Thyroid gland (tissue), 4 donors: ENCODE data around the gene CYFIP2. TPM values are rescaled to one million over a fixed set of nuclear protein-coding genes. Genes with fewer than 3 reads are reported as not detected.

Experiments
- DNase-seq, 2 donors: peaks; one replicate each; pipeline ENCODE4 v3.0.0-alpha.2; 2019
- H3K27ac ChIP-seq, 3 donors: fragments of 200-600 bp; sonication (generic); 1 replicate in 2 of 3; 2 replicates in 1 of 3; pipeline ENCODE4 v1.5.1; 2016 to 2019; ENCODE audit warnings: mild to moderate bottlenecking in 1 of 3, moderate library complexity in 1 of 3
- H3K27me3 ChIP-seq: fragments of 200-600 bp; sonication (generic); one replicate; pipeline ENCODE4 v1.5.1; 2019
- H3K36me3 ChIP-seq, 2 donors: fragments of 200-600 bp; sonication (generic); one replicate each; pipeline ENCODE4 v1.5.1; 2016 to 2019
- H3K4me1 ChIP-seq, 2 donors: fragments of 200-600 bp; sonication (generic); one replicate each; pipeline ENCODE4 v1.5.1; 2017 to 2019
- H3K4me3 ChIP-seq, 3 donors: fragments of 200-600 bp; sonication (generic); replicated peaks in 1 of 3; 1 replicate in 2 of 3; 2 replicates in 1 of 3; pipeline ENCODE4 v1.5.1; 2016; ENCODE audit warnings: mild to moderate bottlenecking in 1 of 3
- H3K9me3 ChIP-seq: fragments of 200-600 bp; sonication (generic); one replicate; pipeline ENCODE4 v1.5.1; 2017
- CTCF ChIP-seq, 6 experiments: fragments of 200-600 bp in 3 of 6; fragments of 450-650 bp in 3 of 6; sonication (generic) in 3 of 6; IDR thresholded peaks; one replicate each; pipeline ENCODE4 v1.5.1; 2016 to 2019; ENCODE audit warnings: antibody characterized with exemption in 6 of 6, mild to moderate bottlenecking in 2 of 6, inconsistent platforms in 1 of 6, moderate library complexity in 1 of 6
- POLR2A ChIP-seq, 2 donors: fragments of 450-650 bp; IDR thresholded peaks; one replicate each; pipeline ENCODE4 v1.6.1; 2017; ENCODE audit warnings: antibody characterized with exemption in 2 of 2, mild to moderate bottlenecking in 2 of 2, moderate library complexity in 1 of 2
- WGBS, 2 donors: methylation state at CpG; one replicate each; pipeline ENCODE4 v1.1.5; 2017; 5-methylcytosine and 5-hydroxymethylcytosine counted together
- intact Hi-C: fragments of 100-400 bp; cut with DNase I; formaldehyde crosslinking; loops from one replicate; pipeline ENCODE4 v1.15.1; 2023
- total RNA-seq, 4 donors: library from RNA; depleted of rRNA; stranded (reverse); fragments of >200 nt; gene quantifications; one replicate each; pipeline ENCODE4 v1.2.3, GENCODE V29; 2016

CYFIP2 gene
- total RNA-seq, 4 donors from 2014 or later: 18.3 to 73.5 (median 34.6) TPM

DNA sequence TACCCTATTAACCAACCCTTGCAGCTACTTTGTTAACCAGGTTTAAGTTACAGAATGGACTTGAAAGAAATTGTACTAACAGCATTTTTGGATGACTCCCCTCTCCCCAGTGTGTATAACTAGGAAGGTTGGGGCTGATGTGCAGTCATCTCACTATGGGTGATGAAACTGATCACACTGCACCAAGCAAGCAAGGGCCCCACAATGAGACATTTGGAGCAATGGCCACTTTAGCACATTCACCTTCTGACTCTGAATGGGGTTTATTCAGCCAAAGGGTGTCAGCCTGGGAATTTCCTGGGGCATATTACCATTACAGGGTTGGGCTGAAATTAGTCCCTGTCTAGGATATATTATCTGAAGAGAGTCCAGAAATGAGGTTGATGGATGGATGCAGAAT, 18.7 kb upstream of the CYFIP2 start:
- Histone ChIP-seq H3K36me3 (no peaks in the 10 kb centered on the region), H3K4me1 (no peaks in the 10 kb centered on the region), H3K27me3 (no peaks in the 10 kb centered on the region), H3K9me3 (no peaks in the 10 kb centered on the region), H3K4me3 (no peak overlapping the region), H3K27ac (no peak overlapping the region)
- intact Hi-C loops: no loop called here
- no peak for DNase-seq
- no peak for TF ChIP-seq POLR2A (IDR thresholded peaks at IDR 0.05)
- no peak for TF ChIP-seq CTCF (IDR thresholded peaks at IDR 0.05)

DNA sequence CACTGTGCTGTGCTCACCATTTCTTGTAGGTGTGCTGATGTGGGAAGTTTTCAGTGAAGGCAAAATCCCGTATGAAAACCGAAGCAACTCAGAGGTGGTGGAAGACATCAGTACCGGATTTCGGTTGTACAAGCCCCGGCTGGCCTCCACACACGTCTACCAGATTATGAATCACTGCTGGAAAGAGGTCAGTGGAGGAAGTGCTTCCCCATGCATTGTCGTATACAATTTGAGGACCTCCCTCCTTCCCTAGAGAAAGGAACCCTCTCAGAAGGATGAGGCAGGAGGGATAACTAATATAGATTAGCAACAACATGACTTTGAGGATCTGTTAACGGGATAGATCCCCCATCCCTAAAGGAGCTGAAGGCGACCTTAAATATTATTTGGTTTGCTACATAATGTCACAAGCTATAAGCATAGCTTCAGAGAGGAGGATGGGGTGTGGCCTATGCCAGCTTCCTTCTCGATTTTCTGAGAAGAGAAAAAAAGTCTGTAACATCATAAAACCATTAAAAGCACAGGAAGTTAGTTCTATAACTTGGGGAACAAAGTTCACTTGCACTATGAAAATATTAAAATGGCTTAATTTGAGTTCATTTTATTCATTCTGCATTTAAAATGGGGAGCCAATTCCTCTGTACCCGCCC, 17.0 kb upstream of the CYFIP2 start:
- no peak overlapping the region for H3K4me3 ChIP-seq
- WGBS, 2 donors: 85 to 87% methylated on average over 11 of the region's 11 CpGs
- intact Hi-C loops: no loop called here
- no peaks in the 10 kb centered on the region for H3K27me3 ChIP-seq
- H3K9me3 ChIP-seq: no peaks in the 10 kb centered on the region
- DNase-seq: no peak
- H3K27ac ChIP-seq: no peak overlapping the region
- H3K36me3 ChIP-seq: no peaks in the 10 kb centered on the region
- H3K4me1 ChIP-seq: no peaks in the 10 kb centered on the region
- TF ChIP-seq CTCF (IDR thresholded peaks at IDR 0.05): no peak
- TF ChIP-seq POLR2A (IDR thresholded peaks at IDR 0.05): no peak

GRCh38 chr5:157252711-157253465, 13.0 kb upstream of the CYFIP2 start:
- DNase-seq: no peak
- H3K36me3 ChIP-seq: no peaks in the 10 kb centered on the region
- WGBS, 2 donors: 68 to 73% methylated on average over 4 of the region's 4 CpGs
- H3K9me3 ChIP-seq: no peaks in the 10 kb centered on the region
- no peaks in the 10 kb centered on the region for H3K27me3 ChIP-seq
- H3K4me1 ChIP-seq: no peaks in the 10 kb centered on the region
- TF ChIP-seq POLR2A (IDR thresholded peaks at IDR 0.05) (no peak), CTCF (IDR thresholded peaks at IDR 0.05) (no peak)
- intact Hi-C loops: loop anchor here (5.0 kb wide), 1 partner anchor 54 kb away; no protein-coding TSS in a partner anchor
- H3K4me3 ChIP-seq: no peak overlapping the region
- H3K27ac ChIP-seq: no peak overlapping the region

DNA sequence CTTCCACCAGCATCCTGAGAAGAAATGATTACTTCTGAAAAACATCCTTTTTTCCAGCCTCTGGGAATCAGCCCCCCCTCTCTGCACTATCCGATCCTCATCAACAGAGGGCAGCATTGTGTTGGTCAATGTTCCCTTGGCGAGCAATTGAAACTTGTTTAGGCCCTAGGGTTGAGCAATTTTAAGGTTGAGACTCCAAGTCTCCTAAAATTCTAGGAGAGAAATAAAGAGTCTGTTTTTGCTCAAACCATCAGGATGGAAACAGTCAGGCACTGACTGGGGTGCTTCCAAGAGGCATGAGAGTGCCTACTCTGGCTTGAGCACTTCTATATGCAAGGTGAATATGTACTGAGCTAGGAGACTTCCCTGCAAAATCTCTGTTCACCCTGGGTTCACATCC, 12.4 kb upstream of the CYFIP2 start:
- no peaks in the 10 kb centered on the region for H3K27me3 ChIP-seq
- H3K4me3 ChIP-seq: no peak overlapping the region
- 3% methylated on average over 2 of the region's 2 CpGs for WGBS, 2 donors
- H3K4me1 ChIP-seq: no peaks in the 10 kb centered on the region
- no peaks in the 10 kb centered on the region for H3K36me3 ChIP-seq
- TF ChIP-seq POLR2A (IDR thresholded peaks at IDR 0.05): no peak
- TF ChIP-seq CTCF (IDR thresholded peaks at IDR 0.05): peak in 5 of 6 experiments; percentile 45 to 91 (median 82)
- peak; percentile 45 to 51 for DNase-seq
- H3K9me3 ChIP-seq: no peaks in the 10 kb centered on the region
- intact Hi-C loops: loop anchor here (5.0 kb wide), 1 partner anchor 54 kb away; no protein-coding TSS in a partner anchor
- no peak overlapping the region for H3K27ac ChIP-seq

GRCh38 chr5:157258450-157258849, 7.5 kb upstream of the CYFIP2 start:
- DNase-seq: no peak
- no peak overlapping the region for H3K4me3 ChIP-seq
- H3K4me1 ChIP-seq: no peaks in the 10 kb centered on the region
- 93 to 96% methylated on average over 6 of the region's 6 CpGs for WGBS, 2 donors
- no peaks in the 10 kb centered on the region for H3K36me3 ChIP-seq
- TF ChIP-seq CTCF (IDR thresholded peaks at IDR 0.05) (no peak), POLR2A (IDR thresholded peaks at IDR 0.05) (no peak)
- no peak overlapping the region for H3K27ac ChIP-seq
- H3K27me3 ChIP-seq: no peaks in the 10 kb centered on the region
- intact Hi-C loops: no loop called here
- H3K9me3 ChIP-seq: no peaks in the 10 kb centered on the region
